HPDE6-E6E7 (cell line): Measurements from ENCODE around the gene SHC4.
"Not testable (repeated sequence)": the region's sequence is repeated elsewhere in the genome, so short reads cannot be mapped to it uniquely, and the experiment has no call there.

Experiments used
- DNase-seq: peaks from one replicate; pipeline ENCODE4 v3.0.0; 2011; ENCODE audit warnings: missing footprints; ENCODE audit errors: extremely low spot score

SHC4 gene

DNA sequence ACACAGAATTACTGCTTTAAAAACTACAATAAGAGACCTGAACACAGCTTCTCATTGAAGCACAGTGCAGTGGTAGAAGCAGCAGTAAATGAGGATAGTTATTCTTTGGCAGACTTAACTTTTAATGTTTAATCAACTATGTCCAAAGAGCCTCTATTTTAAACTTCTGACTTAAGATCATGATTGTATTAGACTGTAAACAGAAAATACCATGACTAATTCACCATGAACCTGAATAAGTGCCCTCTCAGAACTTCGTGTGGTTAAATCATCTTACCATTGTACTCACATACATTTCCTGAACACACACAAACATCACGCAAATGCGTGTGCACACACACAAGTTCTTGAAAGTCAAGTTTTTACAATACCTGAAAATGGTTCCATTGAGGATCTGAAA, 166.8 kb downstream of the SHC4 start:
- DNase-seq, result no peak

DNA sequence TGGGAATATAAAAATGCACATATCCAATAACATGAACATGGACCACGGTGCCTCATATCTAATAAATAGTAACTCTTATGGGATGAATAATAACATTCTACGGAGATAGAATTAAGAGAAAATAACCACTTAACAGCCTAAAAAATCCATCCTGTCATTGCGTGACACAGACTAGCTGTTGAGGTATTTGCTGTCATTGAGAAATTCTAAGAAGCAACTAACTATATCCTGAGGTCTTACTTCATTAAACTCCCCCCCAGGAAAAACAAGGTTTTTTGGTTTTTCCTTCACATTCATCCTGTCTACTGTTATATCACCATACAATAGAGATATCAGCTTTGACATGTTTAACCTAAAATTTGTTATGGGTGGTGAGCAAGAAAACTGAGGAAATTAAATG, 167.2 kb downstream of the SHC4 start:
- DNase-seq, result no peak

DNA sequence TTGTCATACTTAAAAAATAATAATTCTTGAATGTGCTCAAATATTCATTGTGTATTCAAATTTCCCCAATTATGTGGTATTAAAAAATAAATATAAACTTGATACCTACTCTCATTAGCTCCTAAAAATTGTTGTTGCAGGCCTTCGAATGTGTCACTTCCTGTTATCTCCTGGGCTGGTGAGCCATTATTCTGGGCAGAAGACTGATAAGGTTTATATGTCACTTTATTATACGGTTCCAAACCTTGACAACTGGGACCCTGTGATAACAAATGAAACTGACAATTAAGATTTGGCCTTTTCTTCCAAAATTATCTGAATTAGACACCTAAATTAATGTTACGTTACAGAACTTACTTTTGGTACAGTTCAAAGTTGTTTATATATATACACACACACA, 167.8 kb downstream of the SHC4 start:
- no peak for DNase-seq

DNA sequence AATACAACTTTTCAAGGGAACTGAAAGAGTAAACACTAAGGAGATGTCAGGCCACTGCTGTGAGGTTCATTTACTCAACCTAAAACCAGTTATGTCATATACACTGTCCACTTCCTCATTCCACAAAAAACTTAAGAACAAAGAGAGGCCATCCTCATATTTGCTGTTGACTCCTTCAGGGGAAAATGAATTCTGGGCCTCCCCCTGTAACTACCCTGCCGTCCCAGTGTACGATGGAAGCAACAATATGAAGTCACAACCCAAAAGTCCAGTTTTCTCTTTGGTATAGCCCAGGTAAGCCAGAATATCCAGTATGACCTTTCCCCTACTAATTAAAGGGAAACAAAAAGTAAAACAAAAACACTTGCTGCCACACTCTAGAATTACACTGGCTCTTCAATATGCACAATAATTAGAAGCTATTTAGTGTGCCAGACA, 169.0 kb downstream of the SHC4 start:
- no peak for DNase-seq

DNA sequence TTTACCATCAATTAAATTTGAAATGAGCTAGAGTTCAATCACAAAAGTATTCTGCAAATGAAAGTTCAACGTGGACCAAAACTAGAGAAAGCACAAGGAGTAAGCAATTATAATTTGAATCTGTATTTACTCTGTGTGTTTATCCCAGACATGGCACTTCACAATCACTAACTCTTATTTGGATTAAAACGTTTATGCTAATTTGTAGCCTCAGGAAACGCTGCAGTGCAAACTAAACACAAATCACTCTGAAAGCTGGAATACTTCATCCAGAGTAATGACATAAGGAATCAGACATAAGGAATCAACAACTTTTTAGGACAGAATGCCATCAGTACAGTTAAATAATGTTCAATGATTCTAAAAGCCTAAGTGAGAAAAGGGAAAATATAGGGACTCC, 171.3 kb downstream of the SHC4 start:
- DNase-seq, result no peak

DNA sequence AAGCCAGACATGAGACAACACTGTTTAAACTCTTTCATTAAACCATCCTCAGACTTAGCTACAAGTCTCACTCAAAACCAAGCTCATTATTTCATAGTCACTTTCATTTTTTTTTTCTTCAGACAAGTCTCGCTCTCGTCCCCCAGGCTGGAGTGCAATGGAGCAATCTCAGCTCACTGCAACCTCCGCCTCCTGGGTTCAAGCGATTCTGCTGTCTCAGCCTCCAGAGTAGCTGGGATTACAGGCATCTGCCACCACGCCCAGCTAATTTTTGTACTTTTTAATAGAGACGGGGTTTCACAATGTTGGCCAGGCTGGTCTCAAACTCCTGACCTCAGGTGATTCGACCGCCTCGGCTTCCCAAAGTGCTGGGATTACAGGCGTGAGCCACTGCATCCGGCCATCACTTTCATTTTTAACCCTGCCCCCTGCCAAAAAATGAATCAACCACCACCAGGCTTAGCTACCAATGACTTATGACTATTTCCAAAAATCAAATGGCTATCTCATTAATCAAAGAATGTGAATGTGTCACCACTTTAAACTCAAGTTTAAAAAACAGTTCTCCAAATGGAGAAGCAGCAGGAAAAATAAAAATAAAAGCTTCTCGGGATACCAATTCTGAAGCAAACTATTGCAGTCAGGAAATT, 173.1 kb downstream of the SHC4 start:
- DNase-seq, result not testable (repeated sequence)

DNA sequence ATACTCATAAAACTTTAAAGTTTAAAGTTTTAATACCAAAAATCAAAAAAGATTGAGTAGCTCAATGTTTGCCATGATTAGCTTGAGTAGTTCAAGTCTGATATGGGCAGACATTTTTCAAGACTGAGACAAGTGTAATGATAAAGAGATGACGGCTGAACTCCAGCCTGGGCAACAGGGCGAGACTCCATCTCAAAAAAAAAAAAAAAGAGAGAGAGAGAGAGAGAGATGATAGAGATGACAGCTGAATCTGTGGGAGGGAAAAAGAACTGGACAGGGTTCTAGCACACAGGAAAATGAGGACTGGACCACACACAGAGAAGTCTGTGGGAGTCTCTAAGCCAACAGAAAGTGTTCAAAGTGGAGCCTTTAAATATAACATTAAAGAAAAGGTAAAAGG, 178.0 kb downstream of the SHC4 start:
- DNase-seq, result no peak

DNA sequence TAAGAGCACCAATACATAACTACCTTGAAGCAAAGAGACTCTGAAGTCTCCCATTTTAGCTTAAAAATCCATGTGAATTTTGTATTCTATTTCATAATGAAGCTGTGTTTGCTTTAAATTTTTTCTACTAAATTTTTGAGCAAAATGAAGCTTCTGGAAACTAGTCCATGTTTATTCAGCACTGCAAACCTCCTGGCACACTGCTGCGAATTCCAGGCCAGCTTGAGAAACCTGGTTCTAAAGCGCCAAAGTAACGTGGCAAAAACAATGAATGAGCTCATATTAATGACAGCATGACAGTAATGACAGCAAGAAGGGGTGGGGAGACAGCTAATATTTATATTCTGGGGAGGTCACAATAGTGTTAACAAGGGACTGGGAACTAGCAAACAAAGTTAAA, 178.5 kb downstream of the SHC4 start:
- DNase-seq, result no peak

DNA sequence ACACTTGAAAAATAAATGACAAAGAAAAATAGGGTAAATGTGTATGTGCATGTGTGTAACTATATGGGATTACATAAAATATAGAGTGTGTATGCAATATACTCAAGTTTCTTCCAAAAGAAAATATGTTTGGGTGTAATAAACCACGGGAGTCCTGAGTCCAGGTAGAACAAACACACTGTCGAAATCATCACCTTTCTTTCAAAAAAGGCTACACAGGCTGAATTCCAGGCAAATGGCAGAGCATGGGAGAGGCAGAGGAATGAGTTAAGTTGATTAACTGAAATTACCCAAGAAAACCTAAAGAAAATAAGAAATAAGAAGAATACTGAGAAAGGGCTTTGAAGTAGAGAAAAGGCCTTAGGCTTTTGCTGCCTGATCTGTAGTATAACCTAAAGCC, 179.0 kb downstream of the SHC4 start:
- no peak for DNase-seq

DNA sequence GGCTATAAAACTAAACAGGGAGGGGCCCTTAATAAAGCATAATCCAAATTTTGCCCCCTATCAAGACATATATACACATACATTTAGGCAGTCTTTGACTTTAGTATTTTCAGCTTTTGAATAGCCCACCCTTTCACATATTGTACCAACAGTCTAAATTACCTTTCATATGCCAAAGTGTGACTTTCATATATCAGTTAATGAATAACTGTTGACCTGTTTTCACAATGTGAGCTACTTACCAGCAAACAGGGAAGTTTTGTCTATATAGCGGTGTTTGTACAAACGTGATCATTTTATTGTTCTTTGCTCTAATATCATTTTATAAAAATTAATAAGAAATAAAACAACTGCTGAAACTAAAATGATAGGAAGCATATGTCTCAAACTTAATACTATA, 180.8 kb downstream of the SHC4 start:
- DNase-seq, result no peak

DNA sequence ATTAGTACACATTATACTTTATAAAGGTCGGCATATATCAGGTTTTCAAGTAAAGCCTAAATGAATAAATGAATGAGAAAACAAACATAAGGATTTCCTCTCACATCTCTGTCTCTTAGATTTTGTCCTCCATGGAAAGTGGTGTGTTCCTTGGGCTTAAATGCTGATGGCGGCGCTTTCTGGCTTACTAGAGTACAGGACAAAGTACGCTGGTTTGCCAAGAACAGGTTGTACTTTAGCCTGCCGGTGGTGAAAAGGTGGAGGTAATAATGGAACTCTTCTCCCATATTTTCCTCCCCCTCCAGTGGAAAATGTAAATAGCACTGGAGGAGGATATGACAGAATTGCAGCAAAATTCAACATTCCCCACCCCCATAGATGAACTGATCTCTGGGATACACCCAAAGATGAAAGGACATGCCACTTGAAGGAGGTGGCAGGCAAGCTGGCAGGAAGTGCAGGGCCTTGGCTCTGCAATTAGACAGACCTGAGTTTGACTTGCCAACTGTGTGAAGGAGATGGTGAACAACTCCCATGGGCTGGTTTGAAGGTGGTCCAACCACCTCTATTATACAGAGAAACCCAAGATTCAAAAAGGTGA, 182.1 kb downstream of the SHC4 start:
- DNase-seq, result no peak

DNA sequence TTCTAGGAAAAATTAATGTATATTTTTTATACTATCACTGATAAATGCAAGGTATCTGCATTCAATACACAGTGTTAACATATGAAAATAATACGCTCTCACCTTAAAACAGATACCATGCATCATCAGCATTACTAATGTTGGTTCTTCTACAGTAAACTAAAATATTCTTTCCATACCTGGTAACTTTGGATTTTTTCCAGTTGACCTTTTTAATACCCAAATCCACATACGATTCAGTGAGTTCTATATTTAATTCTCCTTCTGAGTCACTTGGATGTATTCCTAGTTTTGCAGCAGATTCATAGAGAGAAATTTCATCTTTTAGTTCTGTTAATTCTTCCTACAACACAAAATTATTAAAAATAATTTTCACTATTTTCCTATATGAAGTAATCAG, 182.7 kb downstream of the SHC4 start:
- DNase-seq, result no peak

DNA sequence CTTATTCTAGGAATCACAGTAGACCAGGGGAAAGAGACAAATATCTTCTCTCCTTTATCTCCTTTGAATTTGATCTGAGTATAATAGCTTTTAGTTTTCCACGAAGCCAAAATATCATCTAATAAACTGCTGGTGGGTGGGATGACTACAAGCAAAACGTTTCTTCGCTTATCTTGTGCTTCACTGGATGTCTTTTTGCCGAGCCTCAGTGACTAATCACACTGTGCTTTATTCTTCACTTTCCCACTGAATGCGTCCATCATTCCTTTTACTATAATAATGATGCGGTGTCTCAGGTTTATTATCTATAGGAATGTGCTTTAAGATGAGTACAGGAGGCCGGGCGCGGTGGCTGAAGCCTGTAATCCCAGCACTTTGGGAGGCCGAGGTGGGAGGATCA, 185.4 kb downstream of the SHC4 start:
- DNase-seq, result no peak

DNA sequence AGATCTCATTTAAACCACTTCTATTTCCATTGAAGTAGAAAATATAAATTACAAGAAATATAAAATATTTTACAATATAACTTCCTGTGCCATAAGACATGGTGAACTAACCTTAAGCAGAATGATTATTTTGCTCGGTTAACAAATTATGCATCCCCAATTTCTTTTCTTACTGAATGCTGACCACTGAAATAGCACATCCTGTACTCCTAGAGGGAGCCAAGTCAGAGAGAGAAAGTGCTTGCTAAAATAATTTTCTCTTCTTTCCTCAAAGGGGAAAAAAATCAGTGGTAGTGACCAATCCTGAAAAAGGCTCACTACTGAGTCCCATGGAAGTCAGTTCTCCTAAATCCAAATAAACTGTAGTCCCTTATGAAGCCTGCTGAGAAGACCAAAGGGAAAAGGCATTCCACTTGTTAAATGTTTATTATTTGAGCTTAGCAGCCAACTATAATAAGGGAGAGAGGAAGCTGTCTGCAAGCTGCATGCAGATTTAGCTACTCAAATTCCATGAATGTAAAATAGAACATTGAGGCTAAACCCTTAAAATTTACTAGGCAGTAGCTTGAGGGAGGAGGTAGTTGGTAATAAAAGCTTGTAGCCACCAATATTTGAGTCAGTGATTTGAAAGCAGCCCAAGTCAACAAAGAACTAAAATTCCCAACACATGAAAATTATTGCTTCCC, 185.9 kb downstream of the SHC4 start:
- no peak for DNase-seq

DNA sequence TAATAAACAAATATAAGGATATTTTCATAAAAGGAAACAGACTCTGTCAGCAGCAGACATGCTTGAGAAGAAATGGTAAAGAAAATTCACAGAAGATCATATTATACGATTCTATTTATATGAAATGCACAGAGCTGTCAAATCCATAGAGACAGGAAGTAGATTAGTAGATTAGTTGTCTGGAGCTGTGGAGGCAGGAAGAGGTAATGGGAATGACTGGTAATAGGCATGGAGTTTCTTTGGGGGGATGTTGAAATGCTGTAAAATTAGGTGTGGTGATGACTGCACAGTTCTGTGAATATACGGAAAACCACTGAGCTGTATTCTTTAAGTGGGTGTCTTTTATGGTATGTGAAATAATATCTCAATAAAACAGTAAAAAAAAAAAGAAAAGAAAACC, 188.2 kb downstream of the SHC4 start:
- no peak for DNase-seq

DNA sequence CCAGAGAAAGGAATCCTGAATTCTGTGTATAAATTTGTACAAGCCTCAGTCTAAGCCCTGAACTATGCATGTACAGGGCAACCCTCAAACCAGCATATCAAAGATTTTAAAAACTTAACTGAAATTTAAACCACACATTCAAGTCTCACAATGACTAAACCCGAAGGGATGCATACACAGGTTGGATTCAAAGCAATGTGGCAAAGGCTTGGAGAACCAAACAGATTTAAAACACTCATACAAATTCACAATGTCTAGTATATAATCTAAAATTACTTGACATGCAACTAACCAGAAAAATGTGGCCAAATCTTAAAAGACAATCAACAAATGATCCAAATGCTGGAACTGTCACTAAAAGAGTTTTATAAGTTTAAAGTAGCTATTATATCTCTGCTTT, 189.2 kb downstream of the SHC4 start:
- DNase-seq, result no peak
